ENCODE measurements around the gene TBC1D13. TPM values are rescaled to one million over a fixed set of nuclear protein-coding genes. Genes with fewer than 3 reads are reported as not detected.

The TBC1D13 gene
- 20.5 and 24.2 TPM in 2 replicates for total RNA-seq

GRCh38 chr9:128786681-128787601, at the start of gene TBC1D13:
Gene TBC1D13 (plus strand): TSS chr9:128787253. CDS start chr9:128787354, 101 bp downstream.
- intact Hi-C loops (cut with micrococcal nuclease) = loop anchor here (1.0 kb wide), 3 partner anchors 16 to 95 kb away; partner anchors contain the start of genes LRRC8A, ZDHHC12 and ZER1
- H3K4me3 Mint-ChIP-seq (ENCODE audit: low read depth) = peak within 1 kb of the TSS; percentile 96
- H3K27ac Mint-ChIP-seq = peak within 1 kb of the TSS; percentile 90
- H3K9me3 Mint-ChIP-seq = no peaks in the 10 kb centered on the region
- H3K4me1 Mint-ChIP-seq (ENCODE audit: low read depth) = peaks cover 20% of the 10 kb centered on the region
- H3K36me3 Mint-ChIP-seq (ENCODE audit: low read depth) = peaks cover 8% of the 10 kb centered on the region
- H3K27me3 Mint-ChIP-seq (ENCODE audit: low read depth) = no peaks in the 10 kb centered on the region
- peak; percentile 86 for DNase-seq (ENCODE audit: low spot score)

- no peaks in the 10 kb centered on the region for H3K4me1 Mint-ChIP-seq (ENCODE audit: low read depth)
- DNase-seq (ENCODE audit: low spot score) = no peak
- no peaks in the 10 kb centered on the region for H3K36me3 Mint-ChIP-seq (ENCODE audit: low read depth)
- H3K27ac Mint-ChIP-seq = no peak overlapping the region
- no peaks in the 10 kb centered on the region for H3K27me3 Mint-ChIP-seq (ENCODE audit: low read depth)
- intact Hi-C loops (cut with micrococcal nuclease) = no loop called here
- H3K9me3 Mint-ChIP-seq = no peaks in the 10 kb centered on the region
- no peak overlapping the region for H3K4me3 Mint-ChIP-seq (ENCODE audit: low read depth)
Observed at GRCh38 chr9:128742401-128742800, 44.7 kb upstream of the TBC1D13 start.

- intact Hi-C loops (cut with micrococcal nuclease) = no loop called here
- Mint-ChIP-seq H3K27ac (no peak overlapping the region), H3K4me3 (ENCODE audit: low read depth) (no peak overlapping the region), H3K9me3 (no peaks in the 10 kb centered on the region), H3K27me3 (ENCODE audit: low read depth) (no peaks in the 10 kb centered on the region), H3K36me3 (ENCODE audit: low read depth) (no peaks in the 10 kb centered on the region), H3K4me1 (ENCODE audit: low read depth) (no peaks in the 10 kb centered on the region)
- DNase-seq (ENCODE audit: low spot score) = no peak
Observed at GRCh38 chr9:128743421-128743820, 43.6 kb upstream of the TBC1D13 start.

GRCh38 chr9:128747241-128747640, 39.8 kb upstream of the TBC1D13 start:
- H3K27me3 Mint-ChIP-seq (ENCODE audit: low read depth) = no peaks in the 10 kb centered on the region
- H3K4me1 Mint-ChIP-seq (ENCODE audit: low read depth) = no peaks in the 10 kb centered on the region
- peaks cover 4% of the 10 kb centered on the region for H3K36me3 Mint-ChIP-seq (ENCODE audit: low read depth)
- H3K4me3 Mint-ChIP-seq (ENCODE audit: low read depth) = no peak overlapping the region
- intact Hi-C loops (cut with micrococcal nuclease) = no loop called here
- no peak for DNase-seq (ENCODE audit: low spot score)
- no peaks in the 10 kb centered on the region for H3K9me3 Mint-ChIP-seq
- no peak overlapping the region for H3K27ac Mint-ChIP-seq

GRCh38 chr9:128750926-128751595, 36.0 kb upstream of the TBC1D13 start:
- DNase-seq (ENCODE audit: low spot score) = no peak
- Mint-ChIP-seq H3K27me3 (ENCODE audit: low read depth) (no peaks in the 10 kb centered on the region), H3K4me1 (ENCODE audit: low read depth) (no peaks in the 10 kb centered on the region), H3K4me3 (ENCODE audit: low read depth) (no peak overlapping the region), H3K9me3 (no peaks in the 10 kb centered on the region), H3K36me3 (ENCODE audit: low read depth) (peaks cover 4% of the 10 kb centered on the region), H3K27ac (no peak overlapping the region)
- intact Hi-C loops (cut with micrococcal nuclease) = no loop called here

- intact Hi-C loops (cut with micrococcal nuclease) = no loop called here
- Mint-ChIP-seq H3K36me3 (ENCODE audit: low read depth) (peaks cover 4% of the 10 kb centered on the region), H3K9me3 (no peaks in the 10 kb centered on the region), H3K4me1 (ENCODE audit: low read depth) (no peaks in the 10 kb centered on the region), H3K27me3 (ENCODE audit: low read depth) (no peaks in the 10 kb centered on the region), H3K27ac (no peak overlapping the region), H3K4me3 (ENCODE audit: low read depth) (no peak overlapping the region)
- no peak for DNase-seq (ENCODE audit: low spot score)
Observed at GRCh38 chr9:128753627-128754026, 33.4 kb upstream of the TBC1D13 start.

- H3K4me1 Mint-ChIP-seq (ENCODE audit: low read depth) = no peaks in the 10 kb centered on the region
- H3K4me3 Mint-ChIP-seq (ENCODE audit: low read depth) = no peak overlapping the region
- intact Hi-C loops (cut with micrococcal nuclease) = no loop called here
- no peaks in the 10 kb centered on the region for H3K27me3 Mint-ChIP-seq (ENCODE audit: low read depth)
- H3K36me3 Mint-ChIP-seq (ENCODE audit: low read depth) = no peaks in the 10 kb centered on the region
- no peak overlapping the region for H3K27ac Mint-ChIP-seq
- H3K9me3 Mint-ChIP-seq = no peaks in the 10 kb centered on the region
- DNase-seq (ENCODE audit: low spot score) = no peak
Observed at GRCh38 chr9:128757602-128758001, 29.5 kb upstream of the TBC1D13 start.

- no peak overlapping the region for H3K4me3 Mint-ChIP-seq (ENCODE audit: low read depth)
Observed at GRCh38 chr9:128762671-128763449, 24.2 kb upstream of the TBC1D13 start.

GRCh38 chr9:128764361-128764760, 22.7 kb upstream of the TBC1D13 start:
- Mint-ChIP-seq H3K27ac (no peak overlapping the region), H3K4me3 (ENCODE audit: low read depth) (no peak overlapping the region), H3K9me3 (no peaks in the 10 kb centered on the region), H3K4me1 (ENCODE audit: low read depth) (peaks cover 2% of the 10 kb centered on the region), H3K27me3 (ENCODE audit: low read depth) (no peaks in the 10 kb centered on the region), H3K36me3 (ENCODE audit: low read depth) (no peaks in the 10 kb centered on the region)
- DNase-seq (ENCODE audit: low spot score) = no peak
- intact Hi-C loops (cut with micrococcal nuclease) = no loop called here

More at GRCh38 chr9:128762671-128763449, 24.2 kb upstream of the TBC1D13 start:
- no peak overlapping the region for H3K27ac Mint-ChIP-seq
- no peaks in the 10 kb centered on the region for H3K9me3 Mint-ChIP-seq
- intact Hi-C loops (cut with micrococcal nuclease) = no loop called here
- H3K36me3 Mint-ChIP-seq (ENCODE audit: low read depth) = no peaks in the 10 kb centered on the region
- DNase-seq (ENCODE audit: low spot score) = no peak
- no peaks in the 10 kb centered on the region for H3K27me3 Mint-ChIP-seq (ENCODE audit: low read depth)
- no peaks in the 10 kb centered on the region for H3K4me1 Mint-ChIP-seq (ENCODE audit: low read depth)

- no peak for DNase-seq (ENCODE audit: low spot score)
- Mint-ChIP-seq H3K9me3 (no peaks in the 10 kb centered on the region), H3K27me3 (ENCODE audit: low read depth) (no peaks in the 10 kb centered on the region), H3K4me3 (ENCODE audit: low read depth) (no peak overlapping the region), H3K4me1 (ENCODE audit: low read depth) (peaks cover 7% of the 10 kb centered on the region), H3K27ac (no peak overlapping the region), H3K36me3 (ENCODE audit: low read depth) (no peaks in the 10 kb centered on the region)
- intact Hi-C loops (cut with micrococcal nuclease) = no loop called here
Observed at GRCh38 chr9:128765499-128765898, 21.6 kb upstream of the TBC1D13 start.

GRCh38 chr9:128768606-128769005, 18.4 kb upstream of the TBC1D13 start:
- no peak overlapping the region for H3K4me3 Mint-ChIP-seq (ENCODE audit: low read depth)
- intact Hi-C loops (cut with micrococcal nuclease) = no loop called here
- H3K27ac Mint-ChIP-seq = no peak overlapping the region
- H3K4me1 Mint-ChIP-seq (ENCODE audit: low read depth) = peaks cover 13% of the 10 kb centered on the region
- no peaks in the 10 kb centered on the region for H3K36me3 Mint-ChIP-seq (ENCODE audit: low read depth)
- no peaks in the 10 kb centered on the region for H3K27me3 Mint-ChIP-seq (ENCODE audit: low read depth)
- no peak for DNase-seq (ENCODE audit: low spot score)
- no peaks in the 10 kb centered on the region for H3K9me3 Mint-ChIP-seq

GRCh38 chr9:128770286-128771030, 16.6 kb upstream of the TBC1D13 start:
- peak overlapping the region; percentile 92 for H3K27ac Mint-ChIP-seq
- peaks cover 13% of the 10 kb centered on the region for H3K4me1 Mint-ChIP-seq (ENCODE audit: low read depth)
- DNase-seq (ENCODE audit: low spot score) = no peak
- H3K4me3 Mint-ChIP-seq (ENCODE audit: low read depth) = peak overlapping the region; percentile 97
- no peaks in the 10 kb centered on the region for H3K36me3 Mint-ChIP-seq (ENCODE audit: low read depth)
- intact Hi-C loops (cut with micrococcal nuclease) = loop anchor here (1.0 to 5.0 kb wide), 3 partner anchors 17 to 57 kb away; partner anchors contain the start of genes SPOUT1, TBC1D13 and ZDHHC12
- peaks cover 4% of the 10 kb centered on the region for H3K9me3 Mint-ChIP-seq
- H3K27me3 Mint-ChIP-seq (ENCODE audit: low read depth) = no peaks in the 10 kb centered on the region
